ENCODE data around the gene LRRC53. TPM values are rescaled to one million over a fixed set of nuclear protein-coding genes. Genes with fewer than 3 reads are reported as not detected.

Gene LRRC53
- total and polyA plus RNA-seq, 2 experiments from 2014 or later: not detected

- peaks cover 3% of the 10 kb centered on the region for H3K27me3 Mint-ChIP-seq (ENCODE audit: insufficient read depth, low read depth, poor library complexity)
- no peak overlapping the region for H3K4me3 ChIP-seq
- TF ChIP-seq STAT1 (IDR thresholded peaks at IDR 0.05; ENCODE audit: unreplicated experiment) (no peak), CTCF (conservative IDR thresholded peaks at IDR 0.05; ENCODE audit: low read depth in 2 of 2) (no peak), ZNF462 (CRISPR knock-in tag; IDR thresholded peaks at IDR 0.05) (no peak), EZH2 (IDR thresholded peaks at IDR 0.05; ENCODE audit: low read depth, unreplicated experiment) (no peak), REST (IDR thresholded peaks at IDR 0.05; ENCODE audit: unreplicated experiment) (no peak), NANOG (IDR thresholded peaks at IDR 0.05; ENCODE audit: borderline replicate concordance) (no peak), JUNB (IDR thresholded peaks at IDR 0.05; ENCODE audit: unreplicated experiment) (no peak), CREB1 (CRISPR knock-in tag; IDR thresholded peaks at IDR 0.05; ENCODE audit: low read depth) (no peak), POLR2AphosphoS5 (IDR thresholded peaks at IDR 0.05; ENCODE audit: low read depth) (no peak), ETS1 (IDR thresholded peaks at IDR 0.05) (no peak), EZH2phosphoT487 (IDR thresholded peaks at IDR 0.05; ENCODE audit: unreplicated experiment) (no peak), ZNF331 (CRISPR knock-in tag; IDR thresholded peaks at IDR 0.05; ENCODE audit: low read depth) (no peak), ZNF114 (CRISPR knock-in tag; IDR thresholded peaks at IDR 0.05) (no peak)
- no peak overlapping the region for H3K27ac Mint-ChIP-seq
- no peak overlapping the region for H3K4me3 Mint-ChIP-seq
- H3K79me2 ChIP-seq (replicated peaks; ENCODE audit: insufficient read depth): no peaks in the 10 kb centered on the region
- H3K27ac ChIP-seq (ENCODE audit: low read depth): no peak overlapping the region
- H3K36me3 ChIP-seq (ENCODE audit: insufficient read depth): no peaks in the 10 kb centered on the region
- no peaks in the 10 kb centered on the region for H3K4me1 Mint-ChIP-seq
- H3K9me2 ChIP-seq (ENCODE audit: insufficient read depth): no peaks in the 10 kb centered on the region
- H3K4me1 ChIP-seq (ENCODE audit: insufficient read depth): no peaks in the 10 kb centered on the region
- H3F3A ChIP-seq (replicated peaks; ENCODE audit: low read depth): no peaks in the 10 kb centered on the region
- H3K4me2 ChIP-seq: no peak overlapping the region
- H3K9me3 Mint-ChIP-seq: no peaks in the 10 kb centered on the region
- no peaks in the 10 kb centered on the region for H4K20me1 ChIP-seq (replicated peaks; ENCODE audit: insufficient read depth)
- H3K36me3 Mint-ChIP-seq (ENCODE audit: low read depth): no peaks in the 10 kb centered on the region
- H2AFZ ChIP-seq: no peak overlapping the region
- no peak for ATAC-seq
- H3K27me3 ChIP-seq (ENCODE audit: insufficient read depth): no peaks in the 10 kb centered on the region
- DNase-seq (ENCODE audit: low spot score): no peak
Observed at GRCh38 chr1:74426208-74426937, 86.0 kb downstream of the LRRC53 start.
